DND-41 (cell line): Measurements from ENCODE around the gene MLH1.

Experiments used
- CTCF ChIP-seq: IDR thresholded peaks from 2 replicates; pipeline ENCODE4 v1.5.1; 2012; ENCODE audit warnings: borderline replicate concordance, low read length, moderate library complexity, mild to moderate bottlenecking; ENCODE audit not compliant: poor library complexity, severe bottlenecking; ENCODE audit errors: extremely low read depth
- EZH2 ChIP-seq: IDR thresholded peaks from 3 replicates; pipeline ENCODE4 v1.6.1; 2012; ENCODE audit warnings: borderline replicate concordance, low read depth, mild to moderate bottlenecking, moderate library complexity, low read length, inconsistent platforms; ENCODE audit not compliant: severe bottlenecking

DNA sequence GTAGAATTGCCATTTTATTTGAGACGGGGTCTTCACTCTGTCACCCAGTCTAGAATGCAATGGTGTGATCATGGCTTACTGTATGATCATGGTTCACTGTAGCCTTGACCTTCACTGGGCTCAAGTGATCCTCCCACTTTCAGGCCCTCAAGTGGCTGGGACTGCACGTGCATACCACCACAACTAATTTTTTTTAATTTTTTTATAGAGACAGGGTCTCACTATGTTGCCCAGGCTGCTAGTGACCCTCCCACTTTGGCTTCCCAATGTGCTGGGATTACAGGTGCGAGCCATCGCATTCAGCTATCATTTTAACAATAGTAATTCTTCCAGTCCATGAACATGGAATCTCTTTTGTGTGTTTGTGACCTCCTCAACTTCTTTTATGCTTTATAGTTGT lies 12.3 kb upstream of the MLH1 start:
- TF ChIP-seq CTCF (no peak), EZH2 (no peak)
